IPS DF 6.9 (cell line): ENCODE measurements around the gene ZNF766.

ENCODE experiments used
- DNase-seq: peaks from one replicate; pipeline ENCODE4 v3.0.0-alpha.2; 2013; ENCODE audit warnings: low read depth, low spot score
- H3K27ac ChIP-seq: one replicate; pipeline ENCODE4 v1.5.1; 2013; ENCODE audit warnings: low read length, control low read depth
- H3K27me3 ChIP-seq: 2 replicates; pipeline ENCODE4 v1.6.1; 2013; ENCODE audit warnings: mild to moderate bottlenecking, low read length; ENCODE audit not compliant: control insufficient read depth, insufficient read depth
- H3K36me3 ChIP-seq: 2 replicates; pipeline ENCODE4 v1.6.1; 2013; ENCODE audit warnings: low read length; ENCODE audit not compliant: control insufficient read depth, insufficient read depth
- H3K4me1 ChIP-seq: 2 replicates; pipeline ENCODE4 v1.6.1; 2013; ENCODE audit warnings: low read length; ENCODE audit not compliant: control insufficient read depth, insufficient read depth
- H3K4me3 ChIP-seq: 2 replicates; pipeline ENCODE4 v1.5.1; 2013; ENCODE audit warnings: mild to moderate bottlenecking, low read length
- H3K9me3 ChIP-seq: 2 replicates; pipeline ENCODE4 v1.6.1; 2013; ENCODE audit warnings: low read length, inconsistent platforms; ENCODE audit not compliant: control insufficient read depth, insufficient read depth
- WGBS: extraction: QIAGEN DNeasy Blood & Tissue Kit; methylation state at CpG from one replicate; pipeline ENCODE4 v1.1.7; 2013; ENCODE audit warnings: mixed read lengths, missing lambda C conversion rate; ENCODE audit not compliant: insufficient read length, insufficient coverage; 5-methylcytosine and 5-hydroxymethylcytosine counted together

The ZNF766 gene

GRCh38 chr19:52269338-52270261, at the start of gene ZNF766:
Gene ZNF766, plus strand, starts transcription at chr19:52269587. Its CDS starts 27 bp downstream, at chr19:52269614.
- H3K27me3 ChIP-seq: no peaks in the 10 kb centered on the region
- no peak within 1 kb of the TSS for H3K27ac ChIP-seq
- no peaks in the 10 kb centered on the region for H3K4me1 ChIP-seq
- H3K9me3 ChIP-seq: no peaks in the 10 kb centered on the region
- peak within 1 kb of the TSS; percentile 100 for H3K4me3 ChIP-seq
- no CpG with 5 or more reads among the region's 70 CpGs for WGBS
- peaks cover 7% of the 10 kb centered on the region; the same call in 1 of the 2 replicates for H3K36me3 ChIP-seq
- DNase-seq: peak; percentile 82

GRCh38 chr19:52219611-52220010, 49.8 kb upstream of the ZNF766 start:
- no peaks in the 10 kb centered on the region for H3K27me3 ChIP-seq
- no CpG with 5 or more reads among the region's 8 CpGs for WGBS
- DNase-seq: no peak
- no peaks in the 10 kb centered on the region for H3K4me1 ChIP-seq
- H3K9me3 ChIP-seq: no peaks in the 10 kb centered on the region
- peaks cover 58% of the 10 kb centered on the region for H3K36me3 ChIP-seq
- no peak overlapping the region for H3K4me3 ChIP-seq
- no peak overlapping the region for H3K27ac ChIP-seq

- Histone ChIP-seq H3K36me3 (peaks cover 57% of the 10 kb centered on the region), H3K4me3 (no peak overlapping the region), H3K27me3 (no peaks in the 10 kb centered on the region), H3K27ac (no peak overlapping the region), H3K4me1 (no peaks in the 10 kb centered on the region), H3K9me3 (no peaks in the 10 kb centered on the region)
- DNase-seq: no peak
- no CpG with 5 or more reads among the region's 6 CpGs for WGBS
Observed at GRCh38 chr19:52221031-52221430, 48.4 kb upstream of the ZNF766 start.

- H3K27ac ChIP-seq: no peak overlapping the region
- no peak overlapping the region for H3K4me3 ChIP-seq
- H3K9me3 ChIP-seq: no peaks in the 10 kb centered on the region
- no peak for DNase-seq
- peaks cover 53% of the 10 kb centered on the region for H3K36me3 ChIP-seq
- no peaks in the 10 kb centered on the region for H3K4me1 ChIP-seq
- H3K27me3 ChIP-seq: no peaks in the 10 kb centered on the region
- WGBS: no CpG with 5 or more reads among the region's 7 CpGs
Observed at GRCh38 chr19:52221831-52222375, 47.5 kb upstream of the ZNF766 start.

- no CpG with 5 or more reads among the region's 5 CpGs for WGBS
- Histone ChIP-seq H3K4me3 (no peak overlapping the region), H3K36me3 (peaks cover 54% of the 10 kb centered on the region), H3K27ac (no peak overlapping the region), H3K4me1 (no peaks in the 10 kb centered on the region), H3K9me3 (no peaks in the 10 kb centered on the region), H3K27me3 (no peaks in the 10 kb centered on the region)
- no peak for DNase-seq
Observed at GRCh38 chr19:52224211-52224610, 45.2 kb upstream of the ZNF766 start.

GRCh38 chr19:52226652-52227051, 42.7 kb upstream of the ZNF766 start:
- Histone ChIP-seq H3K9me3 (no peaks in the 10 kb centered on the region), H3K27ac (no peak overlapping the region), H3K27me3 (no peaks in the 10 kb centered on the region), H3K4me1 (no peaks in the 10 kb centered on the region), H3K4me3 (no peak overlapping the region), H3K36me3 (peaks cover 39% of the 10 kb centered on the region)
- no CpG with 5 or more reads among the region's 4 CpGs for WGBS
- no peak for DNase-seq

- DNase-seq: no peak
- no peaks in the 10 kb centered on the region for H3K27me3 ChIP-seq
- H3K9me3 ChIP-seq: no peaks in the 10 kb centered on the region
- H3K4me3 ChIP-seq: no peak overlapping the region
- no CpG with 5 or more reads among the region's 10 CpGs for WGBS
- no peak overlapping the region for H3K27ac ChIP-seq
- H3K4me1 ChIP-seq: no peaks in the 10 kb centered on the region
- peaks cover 33% of the 10 kb centered on the region for H3K36me3 ChIP-seq
Observed at GRCh38 chr19:52227196-52227940, 42.0 kb upstream of the ZNF766 start.

GRCh38 chr19:52227980-52228379, 41.4 kb upstream of the ZNF766 start:
- H3K27me3 ChIP-seq: no peaks in the 10 kb centered on the region
- H3K4me3 ChIP-seq: no peak overlapping the region
- no peak for DNase-seq
- H3K27ac ChIP-seq: no peak overlapping the region
- no peaks in the 10 kb centered on the region for H3K4me1 ChIP-seq
- WGBS: no CpG with 5 or more reads among the region's 5 CpGs
- H3K36me3 ChIP-seq: peaks cover 33% of the 10 kb centered on the region
- H3K9me3 ChIP-seq: no peaks in the 10 kb centered on the region

GRCh38 chr19:52229524-52229923, 39.9 kb upstream of the ZNF766 start:
- H3K4me1 ChIP-seq: no peaks in the 10 kb centered on the region
- no peak for DNase-seq
- no CpG with 5 or more reads among the region's 6 CpGs for WGBS
- H3K36me3 ChIP-seq: peaks cover 26% of the 10 kb centered on the region
- H3K27me3 ChIP-seq: no peaks in the 10 kb centered on the region
- no peak overlapping the region for H3K27ac ChIP-seq
- no peak overlapping the region for H3K4me3 ChIP-seq
- no peaks in the 10 kb centered on the region for H3K9me3 ChIP-seq

GRCh38 chr19:52230685-52231084, 38.7 kb upstream of the ZNF766 start:
- Histone ChIP-seq H3K36me3 (peaks cover 21% of the 10 kb centered on the region), H3K27me3 (no peaks in the 10 kb centered on the region), H3K4me3 (no peak overlapping the region), H3K27ac (no peak overlapping the region), H3K9me3 (no peaks in the 10 kb centered on the region), H3K4me1 (no peaks in the 10 kb centered on the region)
- no peak for DNase-seq
- WGBS: no CpG with 5 or more reads among the region's 1 CpG
